Keratinocyte (primary cell): ENCODE measurements around the gene MYL6. TPM values are rescaled to one million over a fixed set of nuclear protein-coding genes. Genes with fewer than 3 reads are reported as not detected.

Experiments
- DNase-seq: peaks from one replicate; pipeline ENCODE4 v3.0.0-alpha.2; 2011; ENCODE audit warnings: low read depth, missing footprints, low spot score
- FAIRE-seq: peaks from 2 replicates; lab custom pipeline; 2011; peaks lifted over from hg19 to GRCh38; lab: Jason Lieb, UNC
- H2AFZ ChIP-seq: 2 replicates; pipeline ENCODE4 v1.6.0; 2012; ENCODE audit warnings: low read length, control low read depth, inconsistent platforms; ENCODE audit not compliant: control insufficient read depth
- H3K27ac ChIP-seq: 2 replicates; pipeline ENCODE4 v1.5.1; 2011; ENCODE audit warnings: low read length; ENCODE audit not compliant: control insufficient read depth, insufficient read depth
- H3K27me3 ChIP-seq: 3 replicates; pipeline ENCODE4 v1.6.0; 2011; ENCODE audit warnings: low read length; ENCODE audit not compliant: control insufficient read depth, insufficient read depth; ENCODE audit errors: extremely low read depth
- H3K36me3 ChIP-seq, 2 experiments: 2 replicates in 1 of 2; 3 replicates in 1 of 2; pipeline ENCODE4 v1.5.1; 2011; ENCODE audit warnings: low read length in 2 of 2, mild to moderate bottlenecking in 1 of 2; ENCODE audit not compliant: control insufficient read depth in 2 of 2, insufficient read depth in 2 of 2; ENCODE audit errors: extremely low read depth in 1 of 2
- H3K4me1 ChIP-seq: 3 replicates; pipeline ENCODE4 v1.5.1; 2011; ENCODE audit warnings: low read length; ENCODE audit not compliant: control insufficient read depth, insufficient read depth; ENCODE audit errors: extremely low read depth
- H3K4me2 ChIP-seq: 3 replicates; pipeline ENCODE4 v1.6.0; 2011; ENCODE audit warnings: low read depth, low read length; ENCODE audit not compliant: control insufficient read depth, insufficient read depth; ENCODE audit errors: extremely low read depth
- H3K4me3 ChIP-seq, 3 experiments: fragments of 200-600 bp in 1 of 3; sonication (generic) in 1 of 3; 2 replicates in 2 of 3; 3 replicates in 1 of 3; pipeline ENCODE4 v1.5.1; 2011 to 2016; ENCODE audit warnings: low read length in 3 of 3, mild to moderate bottlenecking in 3 of 3, control low read depth in 2 of 3, inconsistent platforms in 1 of 3, low read depth in 1 of 3, mixed read lengths in 1 of 3, mixed run types in 1 of 3, moderate library complexity in 1 of 3; ENCODE audit not compliant: control insufficient read depth in 2 of 3, insufficient read depth in 2 of 3; ENCODE audit errors: extremely low read depth in 1 of 3
- H3K79me2 ChIP-seq: 2 replicates; pipeline ENCODE4 v1.6.0; 2012; ENCODE audit warnings: low read length; ENCODE audit not compliant: control insufficient read depth, insufficient read depth
- H3K9ac ChIP-seq: 3 replicates; pipeline ENCODE4 v1.6.0; 2011; ENCODE audit warnings: low read length; ENCODE audit not compliant: control insufficient read depth, insufficient read depth; ENCODE audit errors: extremely low read depth
- H3K9me1 ChIP-seq: 3 replicates; pipeline ENCODE4 v1.6.0; 2011; ENCODE audit warnings: low read length; ENCODE audit not compliant: control insufficient read depth, insufficient read depth; ENCODE audit errors: extremely low read depth
- H3K9me3 ChIP-seq: 2 replicates; pipeline ENCODE4 v1.5.1; 2012; ENCODE audit warnings: low read depth, low read length; ENCODE audit not compliant: control insufficient read depth
- H4K20me1 ChIP-seq: 3 replicates; pipeline ENCODE4 v1.6.0; 2011; ENCODE audit warnings: low read length; ENCODE audit not compliant: control insufficient read depth, insufficient read depth; ENCODE audit errors: extremely low read depth
- EZH2 ChIP-seq: IDR thresholded peaks from one replicate; pipeline ENCODE4 v1.6.1; 2012; ENCODE audit warnings: inconsistent platforms, mild to moderate bottlenecking, low read length, moderate library complexity
- dilution Hi-C: fragments of 300-500 bp; cut with MboI; formaldehyde crosslinking; loops from one replicate; pipeline ENCODE4 v1.7.0; 2020; ENCODE audit warnings: low sequenced_read_pairs; ENCODE audit not compliant: extremely low pct_ligation_motif_present
- polyA plus RNA-seq, 5 experiments: library from polyadenylated mRNA; depleted of rRNA in 3 of 5; stranded (reverse) in 3 of 5; stranded (forward) in 1 of 5; unstranded in 1 of 5; fragments of >200 nt; gene quantifications; 1 replicate in 1 of 5; 2 replicates in 3 of 5; 3 replicates in 1 of 5; pipeline versions ENCODE4 v1.2.1 to v1.2.3, GENCODE V29; 2011 to 2012; ENCODE audit warnings: missing spikeins in 2 of 5, low read depth in 1 of 5, low replicate concordance in 1 of 5
- TF ChIP-seq, protein P1 (sequence below), 3 experiments: IDR thresholded peaks in 1 of 3; conservative IDR thresholded peaks in 1 of 3; optimal IDR thresholded peaks in 1 of 3; 2 replicates in 2 of 3; 3 replicates in 1 of 3; pipeline versions ENCODE3 to v1.5.1; 2011; ENCODE audit warnings: low read length in 3 of 3, mild to moderate bottlenecking in 3 of 3, moderate library complexity in 2 of 3, control low read depth in 1 of 3, inconsistent platforms in 1 of 3; ENCODE audit not compliant: insufficient read depth in 2 of 3; ENCODE audit errors: extremely low read depth in 1 of 3

The MYL6 gene
- polyA plus RNA-seq, 1 donor (not counting 4 experiments of a cell fraction or from before 2014, with no cell fraction given): 4,542 TPM

DNA sequence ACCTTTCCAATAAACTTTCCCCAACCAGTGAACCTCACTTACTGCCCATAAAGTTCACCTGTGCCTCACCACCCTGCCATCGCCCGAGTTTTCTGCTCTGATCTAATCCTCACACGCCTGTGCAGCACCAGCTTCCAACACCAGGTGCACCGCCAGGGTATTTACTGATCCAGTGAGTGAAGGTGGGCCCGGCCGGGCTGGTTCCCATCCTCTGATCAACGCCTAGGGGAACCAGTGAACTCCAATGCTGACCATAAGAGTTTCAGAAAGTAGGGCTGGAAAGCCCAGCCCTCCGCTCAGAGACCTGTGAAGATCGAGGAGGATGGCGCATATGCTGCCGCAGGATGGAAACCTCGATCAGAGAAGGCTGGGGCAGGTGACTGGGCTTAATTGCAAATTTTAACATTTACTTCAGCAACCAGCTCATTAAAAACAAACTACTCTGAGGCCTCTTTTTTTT is 6.5 kb upstream of the MYL6 start:
- no peaks in the 10 kb centered on the region for H3K9me3 ChIP-seq
- dilution Hi-C loops: no loop called here
- H3K79me2 ChIP-seq: no peaks in the 10 kb centered on the region
- DNase-seq: no peak
- H4K20me1 ChIP-seq: no peaks in the 10 kb centered on the region
- H3K9ac ChIP-seq: peak overlapping the region; percentile 87
- no peaks in the 10 kb centered on the region for H3K9me1 ChIP-seq
- H3K4me2 ChIP-seq: peak overlapping the region; percentile 99
- H3K36me3 ChIP-seq: peaks cover 0 to 6% of the 10 kb centered on the region in 2 experiments
- peak overlapping the region; percentile 89 for H3K27ac ChIP-seq
- H3K27me3 ChIP-seq: no peaks in the 10 kb centered on the region
- H3K4me1 ChIP-seq: peaks cover 16% of the 10 kb centered on the region
- peak overlapping the region; percentile 54 to 84 (median 74) for H3K4me3 ChIP-seq
- H2AFZ ChIP-seq: peak overlapping the region; percentile 93
- TF ChIP-seq, protein P1, sequence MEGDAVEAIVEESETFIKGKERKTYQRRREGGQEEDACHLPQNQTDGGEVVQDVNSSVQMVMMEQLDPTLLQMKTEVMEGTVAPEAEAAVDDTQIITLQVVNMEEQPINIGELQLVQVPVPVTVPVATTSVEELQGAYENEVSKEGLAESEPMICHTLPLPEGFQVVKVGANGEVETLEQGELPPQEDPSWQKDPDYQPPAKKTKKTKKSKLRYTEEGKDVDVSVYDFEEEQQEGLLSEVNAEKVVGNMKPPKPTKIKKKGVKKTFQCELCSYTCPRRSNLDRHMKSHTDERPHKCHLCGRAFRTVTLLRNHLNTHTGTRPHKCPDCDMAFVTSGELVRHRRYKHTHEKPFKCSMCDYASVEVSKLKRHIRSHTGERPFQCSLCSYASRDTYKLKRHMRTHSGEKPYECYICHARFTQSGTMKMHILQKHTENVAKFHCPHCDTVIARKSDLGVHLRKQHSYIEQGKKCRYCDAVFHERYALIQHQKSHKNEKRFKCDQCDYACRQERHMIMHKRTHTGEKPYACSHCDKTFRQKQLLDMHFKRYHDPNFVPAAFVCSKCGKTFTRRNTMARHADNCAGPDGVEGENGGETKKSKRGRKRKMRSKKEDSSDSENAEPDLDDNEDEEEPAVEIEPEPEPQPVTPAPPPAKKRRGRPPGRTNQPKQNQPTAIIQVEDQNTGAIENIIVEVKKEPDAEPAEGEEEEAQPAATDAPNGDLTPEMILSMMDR (optimal IDR thresholded peaks at IDR 0.05 in 1 of 3, IDR thresholded peaks at IDR 0.05 in 1 of 3, conservative IDR thresholded peaks at IDR 0.05 in 1 of 3; ENCODE audit: extremely low read depth in 1 of 3, insufficient read depth in 2 of 3, low read length in 3 of 3): peak in 2 of 3 experiments; percentile 71 to 82
- no peak for TF ChIP-seq EZH2
- FAIRE-seq: peak; percentile 29

DNA sequence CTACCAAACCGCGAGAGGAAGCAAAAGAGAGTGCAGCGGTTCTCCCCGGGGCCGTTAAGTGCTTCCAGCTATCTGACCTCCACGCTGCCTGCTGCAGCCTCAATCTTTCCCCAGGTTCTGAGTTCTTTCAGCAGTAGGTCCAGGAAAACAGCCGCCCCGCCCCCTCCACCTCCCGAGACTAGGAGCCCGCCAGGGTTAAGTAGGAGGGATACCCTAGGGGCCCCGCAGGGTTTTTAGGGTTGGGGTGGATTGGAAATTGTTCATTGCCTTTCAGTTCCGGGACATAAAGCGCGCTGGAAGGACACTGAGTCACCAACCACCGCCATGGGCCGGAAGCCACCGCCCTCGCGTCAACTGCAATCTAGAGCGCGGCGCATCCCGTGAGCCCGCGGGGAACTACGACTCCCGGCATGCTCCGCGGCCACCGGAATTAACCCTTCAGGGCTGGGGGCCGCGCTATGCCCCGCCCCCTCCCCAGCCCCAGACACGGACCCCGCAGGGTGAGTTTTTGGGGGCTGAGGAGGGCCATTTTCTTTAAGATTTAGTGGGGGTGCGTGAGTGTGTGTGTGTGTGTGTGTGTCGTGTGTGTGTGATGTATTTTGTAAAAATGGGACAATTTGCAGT is 5.9 kb upstream of the MYL6 start, which contains the start of gene MYL6B:
TSS of gene MYL6B (plus strand) at position 456 of the 624 bp plus-strand sequence. CDS start 1,332 bp downstream, outside the sequence.
- Histone ChIP-seq H3K9me1 (no peaks in the 10 kb centered on the region), H3K79me2 (no peaks in the 10 kb centered on the region), H3K36me3 (peaks cover 0 to 6% of the 10 kb centered on the region in 2 experiments), H3K27ac (peak within 1 kb of the TSS; percentile 89), H3K9ac (peak within 1 kb of the TSS; percentile 87), H3K4me3 (peak within 1 kb of the TSS; percentile 54 to 84 (median 74)), H3K27me3 (no peaks in the 10 kb centered on the region), H3K9me3 (no peaks in the 10 kb centered on the region), H3K4me2 (peak within 1 kb of the TSS; percentile 99), H2AFZ (peak within 1 kb of the TSS; percentile 93), H4K20me1 (no peaks in the 10 kb centered on the region), H3K4me1 (peaks cover 16% of the 10 kb centered on the region)
- DNase-seq: no peak
- dilution Hi-C loops: no loop called here
- no peak for TF ChIP-seq EZH2
- TF ChIP-seq, protein P1 (optimal IDR thresholded peaks at IDR 0.05 in 1 of 3, IDR thresholded peaks at IDR 0.05 in 1 of 3, conservative IDR thresholded peaks at IDR 0.05 in 1 of 3; ENCODE audit: extremely low read depth in 1 of 3, insufficient read depth in 2 of 3, low read length in 3 of 3): no peak
- peak; percentile 79 for FAIRE-seq
